ENCODE data around the gene OAT.

DNA sequence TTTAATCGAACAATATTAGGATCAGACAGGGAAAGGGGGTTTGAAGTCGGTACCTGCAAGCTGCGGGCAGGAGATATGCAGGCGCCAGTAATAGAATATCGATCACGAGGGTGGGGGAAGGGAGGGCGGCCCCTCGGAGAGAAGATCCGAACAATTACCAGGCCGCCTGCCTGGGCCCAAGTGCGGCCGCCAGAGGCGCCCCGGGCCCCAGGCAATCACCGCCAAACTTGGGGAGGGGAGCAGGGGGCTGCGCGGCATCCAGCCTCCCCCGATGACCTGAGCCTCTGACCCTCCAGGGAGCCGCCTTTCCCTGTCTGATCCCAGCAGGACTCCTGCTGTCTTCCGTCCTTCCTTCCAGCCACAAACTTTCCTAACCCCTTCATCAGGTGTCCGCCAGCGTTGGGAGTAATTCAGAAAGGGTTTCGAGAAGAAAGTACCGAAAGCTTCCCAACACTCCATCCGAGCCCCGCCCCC lies 30.0 kb upstream of the OAT start:
- no peak for TF ChIP-seq TCF4 (CRISPR knock-in tag; IDR thresholded peaks at IDR 0.05; ENCODE audit: borderline replicate concordance)
- no peak for TF ChIP-seq ZNF8 (CRISPR knock-in tag; IDR thresholded peaks at IDR 0.05)
- no peak for TF ChIP-seq OSR1 (CRISPR knock-in tag; IDR thresholded peaks at IDR 0.05)
- no peak for TF ChIP-seq CSDC2 (CRISPR knock-in tag; IDR thresholded peaks at IDR 0.05)
- no peak for TF ChIP-seq ZFP3 (CRISPR knock-in tag; IDR thresholded peaks at IDR 0.05)

All from SK-N-SH treated with all-trans-retinoic acid at 6 μM for 48 hours (cell line).